ENCODE data around the gene MGMT. TPM values are rescaled to one million over a fixed set of nuclear protein-coding genes. Genes with fewer than 3 reads are reported as not detected.

Gene MGMT
- total and polyA plus RNA-seq, 2 donors (not counting 3 experiments of a cell fraction or from before 2014, with no cell fraction given), result 15.0 to 15.2 TPM

GRCh38 chr10:129693382-129693781 lies 226.3 kb downstream of the MGMT start:
- ChIA-PET POLR2A (no interaction called here), CTCF (no interaction called here)
- no peaks in the 10 kb centered on the region for H3K36me3 ChIP-seq (ENCODE audit: control insufficient read depth in 2 of 2, extremely low read depth in 1 of 2, insufficient read depth in 2 of 2, low read length in 2 of 2)
- intact Hi-C loops (cut with micrococcal nuclease), result no loop called here
- dilution Hi-C loops (cut with MboI; ENCODE audit: extremely low pct_ligation_motif_present, low sequenced_read_pairs), result no loop called here
- H3K4me1 ChIP-seq (ENCODE audit: control insufficient read depth, extremely low read depth, insufficient read depth, low read length), result no peaks in the 10 kb centered on the region
- no peak overlapping the region for H2AFZ ChIP-seq (ENCODE audit: low read depth, low read length)
- H3K79me2 ChIP-seq (ENCODE audit: control insufficient read depth, insufficient read depth, low read length), result no peaks in the 10 kb centered on the region
- H3K9ac ChIP-seq (replicated peaks; ENCODE audit: extremely low read depth, insufficient read depth, low read length), result no peak overlapping the region
- H3K4me3 ChIP-seq (replicated peaks in 1 of 3; ENCODE audit: insufficient read depth in 1 of 3, low read depth in 1 of 3, low read length in 3 of 3), result no peak overlapping the region
- H4K20me1 ChIP-seq (replicated peaks; ENCODE audit: control insufficient read depth, extremely low read depth, insufficient read depth, low read length), result no peaks in the 10 kb centered on the region
- no peak for DNase-seq (ENCODE audit: low read depth, low spot score)
- no peaks in the 10 kb centered on the region for H3K9me3 ChIP-seq (replicated peaks; ENCODE audit: control insufficient read depth, insufficient read depth, low read length)
- TF ChIP-seq POLR2AphosphoS5 (IDR thresholded peaks at IDR 0.05; ENCODE audit: insufficient read depth, low read depth, low read length) (no peak), MAX (IDR thresholded peaks at IDR 0.05; ENCODE audit: insufficient read depth, insufficient read length) (no peak), MYC (IDR thresholded peaks at IDR 0.05; ENCODE audit: low read depth, low read length) (no peak), EZH2 (IDR thresholded peaks at IDR 0.05; ENCODE audit: borderline replicate concordance, low read depth, low read length, severe bottlenecking) (no peak), FOS (IDR thresholded peaks at IDR 0.05; ENCODE audit: borderline replicate concordance, insufficient read depth, low read length) (no peak), POLR2A (IDR thresholded peaks at IDR 0.05; ENCODE audit: low read depth, low read length) (no peak), CTCF (IDR thresholded peaks at IDR 0.05; ENCODE audit: extremely low read depth in 1 of 2, insufficient read depth in 1 of 2, low read depth in 1 of 2, low read length in 2 of 2) (no peak), JUN (IDR thresholded peaks at IDR 0.05; ENCODE audit: borderline replicate concordance, insufficient read depth, insufficient read length, low read depth) (no peak), GATA2 (IDR thresholded peaks at IDR 0.05; ENCODE audit: insufficient read depth, insufficient read length, low read depth, low read length) (no peak)
- no TSS peak for BruUV-seq (replicated peaks)
- no peaks in the 10 kb centered on the region for H3K9me1 ChIP-seq (replicated peaks; ENCODE audit: control insufficient read depth, extremely low read depth, insufficient read depth, low read length)
- no peak overlapping the region for H3K4me2 ChIP-seq (ENCODE audit: insufficient read depth, low read length)
- no peaks in the 10 kb centered on the region for H3K27me3 ChIP-seq (ENCODE audit: control insufficient read depth in 2 of 2, insufficient read depth in 2 of 2, low read length in 2 of 2)
- no peak overlapping the region for H3K27ac ChIP-seq (ENCODE audit: insufficient read depth, low read depth, low read length)
- no peak for FAIRE-seq
